Activated T-helper 1 cell treated with anti-CD3 and anti-CD28 coated beads, Interleukin-2, amount 50 U/mL, for 16 hours (primary cell): ENCODE data around the gene SDS.

Experiments
- DNase-seq, 2 donors: peaks; one replicate each; pipeline ENCODE4 v3.0.0-alpha.2; 2020; ENCODE audit warnings: low read depth in 1 of 2, low spot score in 1 of 2

Gene SDS, protein sequence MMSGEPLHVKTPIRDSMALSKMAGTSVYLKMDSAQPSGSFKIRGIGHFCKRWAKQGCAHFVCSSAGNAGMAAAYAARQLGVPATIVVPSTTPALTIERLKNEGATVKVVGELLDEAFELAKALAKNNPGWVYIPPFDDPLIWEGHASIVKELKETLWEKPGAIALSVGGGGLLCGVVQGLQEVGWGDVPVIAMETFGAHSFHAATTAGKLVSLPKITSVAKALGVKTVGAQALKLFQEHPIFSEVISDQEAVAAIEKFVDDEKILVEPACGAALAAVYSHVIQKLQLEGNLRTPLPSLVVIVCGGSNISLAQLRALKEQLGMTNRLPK

DNA sequence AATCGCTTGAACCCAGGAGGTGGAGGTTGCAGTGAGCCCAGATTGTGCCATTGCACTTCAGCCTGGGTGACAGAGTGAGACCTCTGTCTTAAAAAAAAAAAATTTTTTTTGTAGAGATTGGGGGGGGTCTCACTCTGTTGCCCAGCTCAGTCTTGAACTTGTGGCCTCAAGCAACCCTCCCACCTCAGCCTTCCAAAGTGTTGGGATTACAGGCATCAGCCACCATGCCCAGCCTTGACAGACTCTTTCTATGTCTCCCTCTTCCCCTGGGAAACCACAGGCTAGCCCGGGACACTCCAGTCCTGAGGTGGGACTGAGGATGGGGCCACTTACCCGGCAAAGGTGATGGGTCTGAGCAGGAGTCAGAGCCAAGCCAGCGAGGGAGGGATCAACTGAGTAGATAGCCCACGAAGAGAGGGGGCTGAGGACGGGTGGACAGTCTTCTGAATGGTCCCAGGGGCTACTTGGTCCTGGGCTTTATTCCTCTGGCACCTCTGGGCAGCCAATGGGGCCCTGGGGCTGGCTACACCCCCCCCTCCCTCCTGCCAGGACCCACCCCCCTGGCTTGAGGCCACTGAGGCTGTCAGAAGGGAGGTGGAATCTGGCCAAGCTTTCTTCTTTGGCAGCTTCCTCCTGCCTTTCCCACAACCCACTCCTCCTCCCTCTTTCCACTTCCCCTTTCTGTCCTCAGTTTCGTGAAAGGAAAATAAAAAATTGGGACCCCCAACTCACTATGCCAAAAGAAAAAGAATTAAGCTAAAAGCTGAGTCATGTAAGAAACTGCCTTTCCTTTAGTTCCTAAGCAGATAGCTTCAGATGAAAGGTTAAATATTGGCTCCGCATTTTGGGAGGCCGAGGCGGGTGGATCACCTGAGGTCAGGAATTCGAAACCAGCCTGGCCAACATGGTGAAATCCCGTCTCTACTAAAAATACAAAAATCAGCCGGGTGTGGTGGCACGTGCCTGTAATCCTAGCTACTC lies at the start of gene SDS:
Gene SDS, minus strand, starts transcription at position 453 of the 981 bp plus-strand sequence. CDS start 4,179 bp downstream, outside the sequence.
- no peak for DNase-seq

DNA sequence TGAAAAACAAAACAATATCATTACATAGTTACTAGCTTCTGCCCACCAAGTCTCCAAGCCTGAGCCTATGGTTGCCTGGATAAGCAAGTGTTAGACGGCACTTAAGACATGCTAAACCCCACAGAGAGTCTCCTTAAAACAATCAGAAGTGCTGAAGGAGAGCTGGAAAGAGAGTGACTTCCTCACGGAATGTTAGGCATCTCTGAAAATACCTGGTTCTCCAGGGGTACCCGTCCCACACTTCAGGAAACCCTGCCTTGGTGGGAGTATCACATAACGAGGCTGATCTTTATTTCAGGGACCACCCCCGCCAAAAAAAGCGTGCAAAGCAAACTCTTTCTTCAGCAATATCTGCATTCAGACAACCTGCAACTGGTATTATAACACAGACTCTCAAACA lies 49.6 kb upstream of the SDS start:
- DNase-seq, result no peak

DNA sequence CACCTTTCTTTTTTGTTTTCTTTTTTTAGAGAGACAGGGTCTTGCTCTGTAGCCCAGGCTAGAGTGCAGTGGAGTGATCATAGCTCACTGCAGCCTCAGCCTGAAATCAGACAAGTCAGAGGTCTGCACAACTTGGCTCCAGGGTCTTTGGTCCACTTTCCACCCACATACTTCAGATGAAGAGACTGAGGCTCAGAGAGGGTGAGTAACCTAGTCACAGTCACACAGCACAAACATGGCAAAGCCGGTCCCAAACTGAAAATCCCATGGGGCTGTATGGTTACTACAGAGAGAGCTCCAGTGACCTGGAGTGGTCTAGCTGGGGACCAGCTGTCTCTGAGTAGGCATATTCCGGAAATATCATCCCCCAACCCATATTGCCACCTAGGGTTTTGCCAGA lies 48.8 kb upstream of the SDS start:
- DNase-seq, result no peak

DNA sequence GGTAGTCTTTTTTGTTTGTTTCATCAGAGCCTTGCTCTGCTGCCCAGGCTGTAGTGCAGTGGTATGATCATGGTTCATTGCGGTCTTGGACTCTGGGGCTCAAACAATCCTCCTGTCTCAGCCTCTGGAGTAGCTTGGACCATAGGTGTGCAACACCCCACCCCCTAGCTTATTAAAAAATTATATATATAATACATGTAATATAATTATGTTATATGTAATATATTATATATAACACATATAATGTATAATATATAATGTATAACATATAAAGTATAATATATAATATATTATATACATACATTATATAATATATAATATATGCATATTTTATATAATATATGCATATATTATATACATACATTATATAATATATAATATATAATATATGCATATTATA lies 46.2 kb upstream of the SDS start:
- no peak for DNase-seq

DNA sequence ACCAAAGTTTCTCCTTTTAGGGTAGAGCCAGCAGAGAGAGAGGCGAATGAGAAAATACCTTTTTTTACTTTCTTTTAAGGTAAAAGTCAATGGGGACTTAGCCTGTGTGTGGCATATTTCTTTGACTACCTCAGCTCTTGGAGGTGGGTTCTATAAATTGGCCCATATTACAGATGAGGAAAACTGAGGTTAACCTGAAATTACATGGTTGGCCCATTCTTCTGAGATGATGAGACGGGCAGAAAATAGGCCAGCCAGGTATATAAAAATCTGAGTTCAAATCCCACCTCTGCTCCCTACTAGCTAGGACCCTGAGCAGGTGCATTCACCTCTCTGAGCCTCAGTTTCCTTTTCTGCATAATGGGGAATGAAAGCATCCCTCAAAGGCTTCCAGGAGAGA lies 45.6 kb upstream of the SDS start:
- no peak for DNase-seq

DNA sequence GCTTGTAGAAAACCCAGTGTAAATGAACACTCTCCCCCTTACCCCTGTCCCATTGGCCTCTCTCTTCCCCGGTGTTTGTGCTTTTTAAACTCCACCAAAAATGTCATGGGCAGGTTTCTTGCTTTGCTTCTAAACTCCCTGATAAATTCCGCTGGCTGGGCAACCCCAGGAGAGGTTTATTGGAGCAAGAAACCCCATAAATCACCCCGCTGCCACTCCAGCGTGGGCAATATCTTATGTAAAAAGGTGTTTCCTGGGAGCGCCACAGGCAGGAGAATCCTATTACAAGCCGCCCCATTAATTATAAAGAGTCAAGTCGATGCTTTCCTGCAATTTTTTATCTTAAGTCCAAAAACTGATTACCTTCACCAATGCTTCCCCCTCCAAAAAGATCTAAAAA lies 45.2 kb upstream of the SDS start:
- no peak for DNase-seq

DNA sequence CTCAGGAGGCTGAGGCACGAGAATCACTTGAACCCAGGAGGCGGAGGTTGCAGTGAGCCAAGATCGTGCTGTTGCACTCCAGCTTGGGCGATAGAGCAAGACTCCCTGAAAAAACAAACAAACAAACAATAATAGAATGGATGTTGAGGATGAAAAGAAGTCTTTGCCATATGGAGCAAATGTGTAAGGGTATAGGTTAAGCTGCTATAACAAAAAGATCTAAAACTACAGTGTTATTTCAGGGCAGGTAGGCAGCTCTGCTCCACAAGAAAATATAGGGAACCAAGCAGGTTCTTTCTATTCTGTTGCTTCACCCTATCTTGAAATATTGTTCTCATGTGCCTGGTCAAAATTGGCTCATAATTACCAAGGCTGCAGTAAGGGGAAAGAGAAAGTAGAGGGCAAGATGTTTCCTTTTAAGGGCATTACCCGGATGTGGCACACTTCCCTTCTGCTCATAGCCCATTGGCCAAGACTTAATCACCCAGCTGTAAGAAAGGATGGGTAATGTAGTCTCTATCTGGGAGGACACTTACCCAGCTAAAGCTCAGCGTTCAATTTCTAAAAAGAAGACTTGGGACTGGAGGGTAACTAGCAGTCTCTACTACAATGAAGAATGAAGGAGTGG lies 42.0 kb upstream of the SDS start:
- DNase-seq, result no peak

DNA sequence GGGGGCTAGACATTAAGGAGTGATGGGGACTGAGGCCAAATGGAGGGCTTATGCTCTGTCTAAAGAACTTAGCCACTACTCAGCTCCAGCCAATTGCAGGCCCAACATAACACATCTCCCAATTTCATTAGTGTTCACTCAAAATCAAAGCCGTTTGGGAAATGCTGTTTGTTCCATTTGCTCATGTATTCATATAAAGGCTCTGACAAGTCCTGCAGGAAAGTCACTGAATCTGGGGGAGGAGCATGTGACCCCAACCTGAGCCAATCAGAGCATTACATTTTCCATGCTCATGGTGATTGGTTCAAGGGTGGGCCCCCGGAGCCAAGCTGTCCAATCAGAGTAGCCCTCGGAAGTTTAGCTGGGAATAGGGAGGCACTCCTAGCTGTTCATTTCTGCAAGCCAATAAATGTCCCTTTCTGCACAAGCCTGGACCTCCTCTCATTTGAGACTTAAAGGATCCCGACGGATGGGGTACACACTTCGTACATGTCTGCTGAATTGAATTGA lies 39.4 kb upstream of the SDS start:
- DNase-seq, result no peak

DNA sequence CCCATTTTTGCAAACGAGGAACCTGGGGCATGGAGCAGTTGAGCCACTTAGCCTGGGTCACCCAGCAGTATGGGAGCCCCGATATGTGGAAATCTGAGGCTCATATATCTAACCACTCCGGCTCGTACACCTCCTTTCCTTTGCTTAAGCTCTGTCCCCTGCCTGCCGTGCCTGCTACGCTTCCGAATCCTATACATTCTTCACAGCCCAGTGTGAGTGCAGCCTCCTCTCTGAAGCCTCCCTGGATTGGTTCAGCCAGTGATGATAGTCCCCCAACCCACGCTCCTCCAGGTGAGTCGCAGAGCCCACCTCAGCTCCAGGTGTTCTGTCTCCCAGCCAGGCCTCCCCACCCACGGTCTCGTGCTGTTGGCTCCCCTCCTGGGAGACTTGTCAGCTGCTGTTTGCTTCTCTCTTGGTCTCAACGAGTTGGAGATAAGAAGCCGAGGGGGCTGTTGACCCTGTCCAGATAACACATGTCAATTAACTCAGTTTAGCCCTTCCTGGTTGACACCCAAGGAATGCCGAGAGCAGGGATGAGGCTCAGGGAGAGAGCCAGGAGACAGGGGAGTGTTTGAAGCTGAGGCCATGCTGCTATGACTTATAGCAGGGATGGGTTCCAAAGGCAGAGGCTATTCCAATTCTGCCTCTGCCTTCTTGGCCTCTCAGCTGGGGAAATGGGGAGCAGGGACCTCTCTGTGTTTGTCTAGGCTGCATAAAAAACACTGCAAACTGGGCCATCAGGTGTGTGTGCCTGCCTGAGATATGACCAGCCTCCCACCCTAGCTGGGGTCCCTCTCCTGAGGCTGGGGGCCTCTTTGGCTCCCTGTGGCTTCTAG lies 37.5 kb upstream of the SDS start:
- no peak for DNase-seq

DNA sequence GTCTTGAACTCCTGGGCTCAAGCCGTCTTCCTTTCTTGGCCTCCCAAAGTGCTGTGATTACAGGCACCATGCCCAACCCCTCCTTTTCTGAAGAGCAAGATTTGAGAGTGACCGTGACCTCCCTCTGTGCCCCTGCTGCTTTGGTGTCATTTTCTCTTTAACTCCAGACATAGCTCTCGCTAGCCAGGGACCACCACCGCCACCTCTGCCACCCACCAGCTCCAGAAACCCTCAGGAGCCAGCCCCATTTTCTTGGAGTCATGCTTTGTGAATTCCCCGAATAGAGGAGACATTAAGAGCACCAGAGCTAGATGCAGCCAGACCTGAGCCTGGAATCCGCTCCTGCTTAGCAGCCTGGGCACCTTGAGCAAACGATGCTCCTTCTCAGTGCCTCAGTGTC lies 36.6 kb upstream of the SDS start:
- no peak for DNase-seq

DNA sequence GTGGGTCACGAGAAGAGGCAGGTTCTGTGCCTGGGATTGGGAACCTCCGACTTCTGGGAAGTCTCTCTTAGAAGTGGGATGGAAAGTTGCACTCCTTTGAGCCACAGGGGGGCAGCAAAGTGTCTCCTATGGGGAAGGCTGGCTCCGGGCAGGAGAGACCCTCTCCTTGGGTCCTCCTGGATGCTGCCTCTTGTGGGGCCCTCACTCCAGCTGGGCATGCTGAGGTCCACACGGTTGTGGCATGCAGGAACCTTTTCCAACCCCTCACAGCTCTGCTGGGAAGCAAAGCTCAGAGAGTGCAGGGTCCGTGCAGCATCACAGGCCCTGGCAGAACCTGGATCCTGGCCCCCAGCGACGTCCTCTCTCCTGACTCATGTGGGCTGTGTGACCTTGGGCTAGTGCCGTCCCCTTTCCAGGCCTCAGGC lies 35.9 kb upstream of the SDS start:
- DNase-seq, result no peak

DNA sequence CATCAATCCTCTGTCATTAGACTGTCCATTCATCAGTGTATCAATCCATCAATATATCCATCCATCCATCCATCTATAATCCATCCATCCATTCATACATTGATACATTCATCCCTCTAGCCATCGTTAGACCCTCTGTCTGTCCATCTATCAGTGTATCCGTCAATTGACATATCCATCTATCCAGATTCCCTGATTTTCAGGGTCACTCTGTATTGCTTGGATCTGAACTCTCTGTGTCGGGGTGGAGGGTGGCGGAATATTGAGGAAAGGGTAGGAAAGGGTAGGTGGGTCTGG lies 35.6 kb upstream of the SDS start:
- no peak for DNase-seq

DNA sequence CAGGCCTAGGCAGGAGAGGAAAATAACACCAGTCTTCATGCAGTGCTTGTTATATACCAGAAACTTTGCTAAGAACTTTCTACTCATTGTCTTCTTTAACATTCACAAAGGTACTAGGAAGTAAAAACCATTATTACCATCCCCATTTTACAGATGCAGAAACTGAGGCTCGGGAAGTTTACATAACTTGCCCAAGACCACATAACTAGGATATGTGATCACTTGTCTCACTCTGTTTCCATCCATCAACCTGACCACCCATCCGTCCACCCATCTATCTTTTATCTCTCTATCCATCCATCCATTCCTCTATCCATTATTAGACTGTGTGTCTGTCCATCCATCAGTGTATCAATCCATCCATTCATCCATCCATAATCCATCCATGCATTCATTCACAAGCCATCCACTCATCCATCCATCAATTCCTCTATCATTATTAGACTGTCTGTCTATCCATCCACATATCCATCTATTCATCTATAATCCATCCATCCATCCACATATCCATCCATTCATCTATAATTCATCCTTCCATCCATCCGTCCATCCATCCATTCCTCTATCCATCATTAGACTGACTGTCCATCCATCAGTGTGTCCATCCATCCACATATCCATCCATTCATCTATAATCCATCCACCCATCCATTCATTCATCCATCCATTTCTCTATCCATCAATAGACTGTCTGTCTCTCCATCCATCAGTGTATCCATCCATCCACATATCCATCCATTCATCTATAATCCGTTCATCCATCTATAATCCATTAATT lies 35.0 kb upstream of the SDS start:
- no peak for DNase-seq

DNA sequence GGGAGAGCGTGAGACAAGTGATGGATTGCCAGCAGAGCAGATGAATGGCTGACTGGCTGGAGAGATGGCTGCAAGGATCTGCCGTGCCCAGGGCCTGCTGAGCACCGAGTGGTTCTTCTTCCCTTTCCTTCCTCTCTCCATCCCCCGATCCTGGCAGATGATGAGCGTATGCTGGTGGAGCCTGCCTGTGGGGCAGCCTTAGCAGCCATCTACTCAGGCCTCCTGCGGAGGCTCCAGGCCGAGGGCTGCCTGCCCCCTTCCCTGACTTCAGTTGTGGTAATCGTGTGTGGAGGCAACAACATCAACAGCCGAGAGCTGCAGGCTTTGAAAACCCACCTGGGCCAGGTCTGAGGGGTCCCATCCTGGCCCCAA lies 34.0 kb upstream of the SDS start:
- no peak for DNase-seq

DNA sequence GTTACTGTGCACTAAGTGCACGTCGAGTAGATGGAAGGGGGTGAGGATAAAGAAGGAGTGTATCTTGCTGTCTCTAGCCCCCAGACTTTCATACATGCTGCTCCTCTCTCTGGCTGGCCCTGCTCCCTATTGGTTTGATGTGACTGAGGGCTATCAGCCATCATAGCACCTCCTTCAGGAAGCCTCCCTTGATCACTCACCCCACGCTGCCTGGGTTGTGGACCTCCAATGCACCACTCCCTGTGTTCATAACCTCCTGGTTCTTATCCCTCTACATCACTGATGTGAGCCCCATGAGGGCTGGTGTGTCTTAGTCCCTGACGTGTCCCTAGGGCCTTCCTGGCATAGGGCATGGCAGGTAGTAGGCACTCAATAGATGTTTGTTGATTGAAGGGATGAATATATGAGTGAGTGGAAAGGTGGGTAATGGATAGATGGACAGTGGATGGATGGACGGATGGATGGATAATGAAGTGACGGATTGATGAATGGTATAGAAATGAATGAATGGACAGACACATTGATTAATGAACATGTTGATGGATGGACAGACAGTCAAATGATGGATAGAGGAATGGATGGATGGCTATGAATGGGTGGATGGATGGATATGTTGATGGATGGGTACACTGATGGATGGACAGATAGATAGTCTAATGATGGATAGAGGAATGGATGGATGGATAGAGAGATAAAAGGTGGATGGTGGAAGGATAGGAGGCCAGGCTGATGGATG lies 33.5 kb upstream of the SDS start:
- no peak for DNase-seq

DNA sequence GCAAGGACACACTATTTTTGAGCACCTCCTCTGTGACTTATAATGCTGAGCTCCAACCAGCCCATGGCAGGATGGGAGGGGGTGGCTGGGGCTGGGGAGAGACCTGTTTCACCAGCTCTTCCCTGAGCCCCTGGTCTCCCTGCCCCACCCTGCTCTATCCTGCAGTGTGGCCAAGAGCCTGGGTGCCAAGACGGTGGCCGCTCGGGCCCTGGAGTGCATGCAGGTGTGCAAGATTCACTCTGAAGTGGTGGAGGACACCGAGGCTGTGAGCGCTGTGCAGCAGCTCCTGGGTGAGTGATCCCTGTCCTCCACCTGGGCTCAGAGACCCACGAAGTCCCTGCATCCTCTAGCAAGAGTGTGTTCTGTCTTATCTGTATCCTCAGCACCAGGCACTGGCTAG lies 32.9 kb upstream of the SDS start:
- no peak for DNase-seq

DNA sequence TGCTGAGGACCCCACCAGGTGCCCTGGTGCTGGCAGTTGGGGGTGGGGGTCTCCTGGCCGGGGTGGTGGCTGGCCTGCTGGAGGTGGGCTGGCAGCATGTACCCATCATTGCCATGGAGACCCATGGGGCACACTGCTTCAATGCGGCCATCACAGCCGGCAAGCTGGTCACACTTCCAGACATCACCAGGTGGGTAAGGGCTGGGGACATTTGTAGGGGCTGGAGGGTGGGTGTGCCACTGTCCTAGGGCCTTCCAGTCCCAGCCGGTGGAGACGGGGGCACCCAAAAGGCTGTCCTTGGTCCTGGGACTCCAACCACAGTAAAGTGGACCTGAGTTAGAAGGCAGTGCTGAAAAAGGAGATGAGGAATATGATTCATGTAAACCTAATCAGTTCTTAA lies 31.7 kb upstream of the SDS start:
- no peak for DNase-seq

DNA sequence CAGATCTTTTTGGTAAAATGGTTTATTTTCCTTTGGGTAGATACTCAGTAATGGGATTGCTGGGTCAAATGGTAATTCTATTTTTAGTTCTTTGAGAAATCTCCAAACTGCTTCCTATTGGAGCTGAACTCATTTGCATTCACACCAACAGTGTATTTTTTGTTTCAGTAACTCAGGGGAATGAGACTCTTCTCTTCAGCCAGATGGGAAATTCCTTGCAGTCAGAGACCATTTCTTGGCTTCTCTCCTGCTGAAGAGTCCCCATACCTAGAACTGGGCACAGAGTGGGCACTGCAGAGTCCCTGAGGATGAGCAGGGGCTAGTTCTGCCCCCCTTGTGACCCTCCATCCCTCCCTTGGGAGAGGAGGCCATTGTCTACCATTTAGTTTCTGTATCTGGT lies 29.3 kb upstream of the SDS start:
- DNase-seq, result no peak

DNA sequence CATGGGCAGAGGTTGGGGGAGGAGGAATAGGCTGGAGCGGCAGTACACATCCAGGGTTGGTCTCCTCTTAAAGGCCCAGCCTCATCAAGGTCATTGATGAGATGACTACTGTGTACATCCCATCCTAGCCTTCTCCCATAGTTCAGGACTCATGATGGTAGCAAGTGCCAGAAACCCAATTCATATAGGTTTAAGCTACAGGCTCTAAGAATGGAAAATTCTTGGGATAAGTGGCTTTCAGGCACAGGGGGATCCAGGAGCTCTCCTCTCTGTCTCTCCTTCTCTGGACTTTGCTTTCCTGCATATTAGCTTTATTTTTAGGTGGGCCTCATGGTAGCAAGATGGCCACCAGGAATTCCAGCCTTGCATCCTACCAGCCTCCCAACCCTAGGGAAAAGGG lies 24.8 kb upstream of the SDS start:
- no peak for DNase-seq

DNA sequence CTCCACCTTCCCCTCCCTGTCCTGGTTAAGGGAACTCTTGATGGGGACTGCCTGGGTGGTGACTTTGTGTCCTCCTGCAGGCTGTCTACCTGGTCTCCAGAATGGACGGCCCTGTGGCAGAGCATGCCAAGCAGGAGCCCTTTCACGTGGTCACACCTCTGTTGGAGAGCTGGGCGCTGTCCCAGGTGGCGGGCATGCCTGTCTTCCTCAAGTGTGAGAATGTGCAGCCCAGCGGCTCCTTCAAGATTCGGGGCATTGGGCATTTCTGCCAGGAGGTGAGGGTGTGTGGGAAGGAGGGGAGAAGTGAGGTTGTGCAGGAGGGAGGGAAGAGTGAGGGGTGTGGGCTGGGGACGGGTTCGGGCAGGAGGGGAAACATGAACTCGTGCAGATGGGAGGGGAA lies 24.2 kb upstream of the SDS start:
- DNase-seq, result no peak
